ENCODE measurements around the gene RALGAPA2. TPM values are rescaled to one million over a fixed set of nuclear protein-coding genes. Genes with fewer than 3 reads are reported as not detected.
A peak's percentile ranks its signal among the peaks of the same experiment; 100 is the strongest.

Gene RALGAPA2
- total RNA-seq, 4 donors from 2014 or later = 54.3 to 67.6 (median 60.3) TPM

DNA sequence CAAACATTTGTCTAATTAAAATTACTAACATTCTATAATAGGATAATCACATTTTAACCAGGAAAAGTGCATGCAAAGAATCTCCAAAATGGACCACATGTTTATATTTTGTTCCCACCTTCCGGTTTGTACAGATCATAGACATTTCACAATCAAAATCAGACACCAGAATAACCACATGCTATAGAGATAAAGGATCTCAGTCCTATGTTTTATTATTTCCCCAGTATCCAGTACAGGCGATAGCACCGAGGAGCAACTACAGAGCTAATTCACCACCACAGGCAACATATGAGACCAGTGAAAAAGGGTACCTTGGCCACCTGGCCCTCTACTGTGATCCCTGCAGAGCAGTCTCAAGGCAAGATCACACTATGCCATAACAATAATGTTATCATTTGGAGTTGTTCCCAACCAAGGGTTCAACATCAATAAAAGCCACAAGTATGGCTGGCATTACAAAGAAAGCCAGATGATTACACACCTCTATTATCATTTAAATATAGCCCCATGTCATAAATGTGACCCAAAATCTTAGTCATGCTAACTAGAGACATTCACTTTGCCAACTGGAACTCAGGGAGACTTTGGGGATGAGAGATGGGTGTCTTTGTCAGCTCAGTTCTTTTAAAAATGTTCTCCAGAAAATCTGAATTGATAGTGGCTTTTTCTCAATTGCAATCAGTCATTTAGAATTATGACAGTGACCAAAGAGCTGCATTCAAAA is 46.7 kb downstream of the RALGAPA2 start:
- DNase-seq = no peak
- no peaks in the 10 kb centered on the region for H3K27me3 ChIP-seq
- no peaks in the 10 kb centered on the region for H3K4me1 ChIP-seq
- no peaks in the 10 kb centered on the region for H3K36me3 ChIP-seq
- H3K27ac ChIP-seq = no peak overlapping the region
- H3K4me3 ChIP-seq = no peak overlapping the region
- no peaks in the 10 kb centered on the region for H3K9me3 ChIP-seq
- no peak for TF ChIP-seq POLR2A (IDR thresholded peaks at IDR 0.05)
- TF ChIP-seq, protein P1, sequence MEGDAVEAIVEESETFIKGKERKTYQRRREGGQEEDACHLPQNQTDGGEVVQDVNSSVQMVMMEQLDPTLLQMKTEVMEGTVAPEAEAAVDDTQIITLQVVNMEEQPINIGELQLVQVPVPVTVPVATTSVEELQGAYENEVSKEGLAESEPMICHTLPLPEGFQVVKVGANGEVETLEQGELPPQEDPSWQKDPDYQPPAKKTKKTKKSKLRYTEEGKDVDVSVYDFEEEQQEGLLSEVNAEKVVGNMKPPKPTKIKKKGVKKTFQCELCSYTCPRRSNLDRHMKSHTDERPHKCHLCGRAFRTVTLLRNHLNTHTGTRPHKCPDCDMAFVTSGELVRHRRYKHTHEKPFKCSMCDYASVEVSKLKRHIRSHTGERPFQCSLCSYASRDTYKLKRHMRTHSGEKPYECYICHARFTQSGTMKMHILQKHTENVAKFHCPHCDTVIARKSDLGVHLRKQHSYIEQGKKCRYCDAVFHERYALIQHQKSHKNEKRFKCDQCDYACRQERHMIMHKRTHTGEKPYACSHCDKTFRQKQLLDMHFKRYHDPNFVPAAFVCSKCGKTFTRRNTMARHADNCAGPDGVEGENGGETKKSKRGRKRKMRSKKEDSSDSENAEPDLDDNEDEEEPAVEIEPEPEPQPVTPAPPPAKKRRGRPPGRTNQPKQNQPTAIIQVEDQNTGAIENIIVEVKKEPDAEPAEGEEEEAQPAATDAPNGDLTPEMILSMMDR (IDR thresholded peaks at IDR 0.05) = no peak

- H3K4me3 ChIP-seq = no peak overlapping the region
- no peak overlapping the region for H3K27ac ChIP-seq
- TF ChIP-seq, protein P1 (IDR thresholded peaks at IDR 0.05) = peak in 4 of 6 experiments; percentile 43 to 66 (median 60)
- no peak for TF ChIP-seq POLR2A (IDR thresholded peaks at IDR 0.05)
- H3K4me1 ChIP-seq = no peaks in the 10 kb centered on the region
- no peaks in the 10 kb centered on the region for H3K27me3 ChIP-seq
- no peak for DNase-seq
- no peaks in the 10 kb centered on the region for H3K9me3 ChIP-seq
- H3K36me3 ChIP-seq = no peaks in the 10 kb centered on the region
Measured at GRCh38 chr20:20664795-20665589, 47.5 kb downstream of the RALGAPA2 start.

- H3K4me3 ChIP-seq = no peak overlapping the region
- no peaks in the 10 kb centered on the region for H3K27me3 ChIP-seq
- H3K4me1 ChIP-seq = no peaks in the 10 kb centered on the region
- TF ChIP-seq, protein P1 (IDR thresholded peaks at IDR 0.05) = no peak
- no peak overlapping the region for H3K27ac ChIP-seq
- no peaks in the 10 kb centered on the region for H3K36me3 ChIP-seq
- DNase-seq = no peak
- H3K9me3 ChIP-seq = no peaks in the 10 kb centered on the region
Measured at GRCh38 chr20:20663841-20664240, 48.6 kb downstream of the RALGAPA2 start.

DNA sequence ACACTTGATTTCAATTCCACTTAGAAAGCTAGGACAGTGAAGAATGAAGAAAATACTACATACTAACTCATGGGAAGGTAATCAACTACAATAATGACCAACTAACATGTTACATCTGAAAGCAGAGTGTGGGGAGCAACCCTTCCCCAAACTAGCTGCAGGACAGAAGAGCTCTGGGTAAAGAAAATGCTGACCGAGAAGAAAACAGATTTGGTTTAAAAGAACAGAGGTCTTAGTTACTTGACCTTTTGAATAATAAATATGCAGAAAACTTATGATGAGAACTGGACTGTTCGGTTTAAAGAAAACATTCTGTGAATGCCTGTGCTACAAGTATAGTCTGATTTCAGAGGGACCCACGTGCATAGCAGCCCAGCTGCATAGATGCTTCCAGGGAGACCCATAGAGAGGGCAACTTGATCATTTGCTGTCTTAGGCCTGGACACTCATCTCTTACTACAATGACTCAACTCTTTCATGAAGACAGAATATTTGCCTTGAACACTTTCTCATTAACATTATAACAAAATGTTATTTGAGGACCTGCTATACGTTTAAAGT is 53.5 kb downstream of the RALGAPA2 start:
- no peak overlapping the region for H3K27ac ChIP-seq
- no peaks in the 10 kb centered on the region for H3K9me3 ChIP-seq
- no peak for DNase-seq
- no peak overlapping the region for H3K4me3 ChIP-seq
- H3K4me1 ChIP-seq = no peaks in the 10 kb centered on the region
- H3K36me3 ChIP-seq = no peaks in the 10 kb centered on the region
- TF ChIP-seq POLR2A (IDR thresholded peaks at IDR 0.05) = no peak
- TF ChIP-seq, protein P1 (IDR thresholded peaks at IDR 0.05) = no peak
- no peaks in the 10 kb centered on the region for H3K27me3 ChIP-seq

DNA sequence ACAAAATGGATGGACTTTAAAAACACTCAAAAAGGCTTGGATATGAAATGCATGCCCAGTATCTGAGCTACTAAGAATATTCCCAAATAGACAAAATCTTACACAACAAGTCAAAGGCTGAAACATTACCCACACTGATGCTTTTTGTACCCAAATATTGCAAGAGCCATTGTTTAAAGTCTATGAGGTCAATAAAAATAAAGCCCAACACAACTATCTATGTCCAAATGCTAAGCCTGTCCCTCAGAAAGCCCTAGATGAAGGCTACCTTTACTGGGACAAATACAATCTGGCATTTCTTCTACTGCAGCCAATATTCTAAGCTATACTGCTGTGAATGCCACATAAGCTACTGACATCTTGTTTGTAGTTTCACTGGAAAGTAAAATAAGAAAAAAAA is 54.3 kb downstream of the RALGAPA2 start:
- TF ChIP-seq, protein P1 (IDR thresholded peaks at IDR 0.05) = no peak
- TF ChIP-seq POLR2A (IDR thresholded peaks at IDR 0.05) = no peak
- Histone ChIP-seq H3K4me3 (no peak overlapping the region), H3K36me3 (no peaks in the 10 kb centered on the region), H3K9me3 (no peaks in the 10 kb centered on the region), H3K4me1 (no peaks in the 10 kb centered on the region), H3K27me3 (no peaks in the 10 kb centered on the region), H3K27ac (no peak overlapping the region)
- no peak for DNase-seq

Data from Peyer's patch (tissue), 4 donors.